PFSK-1 (cell line): ENCODE measurements around the gene PFDN6.

Experiments
- FOXP2 ChIP-seq: optimal IDR thresholded peaks from 2 replicates; pipeline ENCODE3; 2011; ENCODE audit warnings: borderline replicate concordance, control low read depth, inconsistent platforms; ENCODE audit not compliant: insufficient read depth; ENCODE audit errors: extremely low read length, extremely low read depth
- POLR2AphosphoS5 ChIP-seq: IDR thresholded peaks from 2 replicates; pipeline ENCODE4 v1.6.1; 2012; ENCODE audit warnings: low read depth, mild to moderate bottlenecking, control low read depth, low read length, moderate library complexity
- REST ChIP-seq, 2 experiments: IDR thresholded peaks; 2 replicates each; pipeline versions ENCODE4 v1.6.1 to v1.8.0; 2011 to 2012; ENCODE audit warnings: low read depth in 2 of 2, low read length in 2 of 2, control low read depth in 1 of 2, inconsistent platforms in 1 of 2, mild to moderate bottlenecking in 1 of 2, moderate library complexity in 1 of 2; ENCODE audit not compliant: insufficient read depth in 1 of 2
- SIN3A ChIP-seq: IDR thresholded peaks from 2 replicates; pipeline ENCODE4 v1.6.1; 2012; ENCODE audit warnings: mild to moderate bottlenecking, low read length, moderate library complexity, borderline replicate concordance; ENCODE audit not compliant: insufficient read depth
- TAF1 ChIP-seq: IDR thresholded peaks from 2 replicates; pipeline ENCODE4 v1.6.1; 2012; ENCODE audit warnings: low read length, control low read depth, borderline replicate concordance; ENCODE audit not compliant: insufficient read depth

Gene PFDN6

DNA sequence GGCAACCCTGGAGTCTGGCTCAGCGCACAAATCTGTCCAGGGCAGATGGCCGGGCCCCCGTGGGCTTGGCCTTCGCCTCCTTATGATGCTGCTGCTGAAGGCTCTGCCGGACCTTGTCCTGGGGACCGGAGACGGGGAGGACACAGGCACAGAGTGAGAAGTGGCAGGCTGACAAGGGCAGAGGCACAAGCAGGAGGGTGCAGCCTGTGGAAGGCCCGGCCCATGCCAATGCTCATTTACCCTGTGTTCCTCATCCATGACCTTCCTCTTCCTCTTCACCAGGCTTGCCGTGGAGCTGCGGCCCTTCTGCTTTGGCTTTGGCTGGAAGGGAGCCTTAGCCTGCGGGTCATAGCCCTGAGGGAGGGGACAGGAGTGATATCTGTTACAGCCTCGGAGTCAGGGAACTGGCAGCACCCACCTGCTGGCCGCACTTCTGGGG, 10.1 kb upstream of the PFDN6 start:
- TF ChIP-seq POLR2AphosphoS5 (no peak), REST (IDR thresholded peaks at IDR 0.05; ENCODE audit: insufficient read depth in 1 of 2, low read depth in 2 of 2, low read length in 2 of 2) (no peak), SIN3A (no peak), FOXP2 (no peak), TAF1 (no peak)

DNA sequence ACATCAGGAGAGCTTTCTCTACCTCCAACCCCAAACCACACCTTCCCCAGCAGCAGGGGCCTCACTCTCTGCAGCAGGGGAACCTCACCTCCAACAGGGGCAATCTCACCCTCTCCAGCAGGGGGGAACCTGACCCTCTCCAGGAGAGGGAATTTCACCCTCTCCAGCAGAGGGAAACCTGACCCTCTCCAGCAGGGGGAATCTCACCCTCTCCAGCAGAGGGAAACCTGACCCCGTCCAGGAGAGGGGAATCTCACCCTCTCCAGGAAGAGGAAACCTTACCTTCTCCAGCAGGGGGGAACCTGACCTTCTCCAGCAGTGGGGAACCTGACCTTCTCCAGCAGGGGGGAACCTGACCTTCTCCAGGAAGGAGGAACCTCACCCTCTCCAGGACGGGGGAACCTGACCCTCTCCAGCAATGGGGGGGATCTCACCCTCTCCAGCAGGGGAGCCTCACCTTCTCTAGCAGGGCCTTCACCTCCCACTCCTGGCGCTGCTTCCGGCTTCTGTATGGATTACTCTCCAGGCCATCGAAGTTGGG, 9.4 kb upstream of the PFDN6 start:
- no peak for TF ChIP-seq SIN3A
- no peak for TF ChIP-seq TAF1
- no peak for TF ChIP-seq POLR2AphosphoS5
- TF ChIP-seq REST (IDR thresholded peaks at IDR 0.05; ENCODE audit: insufficient read depth in 1 of 2, low read depth in 2 of 2, low read length in 2 of 2) = no peak
- no peak for TF ChIP-seq FOXP2

GRCh38 chr6:33280539-33280938, 8.9 kb upstream of the PFDN6 start:
- no peak for TF ChIP-seq SIN3A
- no peak for TF ChIP-seq REST (IDR thresholded peaks at IDR 0.05; ENCODE audit: insufficient read depth in 1 of 2, low read depth in 2 of 2, low read length in 2 of 2)
- no peak for TF ChIP-seq TAF1
- no peak for TF ChIP-seq FOXP2
- TF ChIP-seq POLR2AphosphoS5 = no peak

GRCh38 chr6:33286946-33287914, 2.2 kb upstream of the PFDN6 start:
- TF ChIP-seq REST (IDR thresholded peaks at IDR 0.05; ENCODE audit: insufficient read depth in 1 of 2, low read depth in 2 of 2, low read length in 2 of 2) = no peak
- no peak for TF ChIP-seq TAF1
- no peak for TF ChIP-seq FOXP2
- no peak for TF ChIP-seq POLR2AphosphoS5
- no peak for TF ChIP-seq SIN3A
